ENCODE measurements around the gene SYAP1.

GRCh38 chrX:16712548-16713155 lies 6.8 kb upstream of the SYAP1 start, which contains the start of gene CTPS2:
- TF ChIP-seq CTCF (IDR thresholded peaks at IDR 0.05 in 2 of 3, conservative IDR thresholded peaks at IDR 0.05 in 1 of 3; ENCODE audit: insufficient read depth in 2 of 3, low read depth in 1 of 3, low read length in 3 of 3) (no peak), YY1 (IDR thresholded peaks at IDR 0.05; ENCODE audit: borderline replicate concordance in 1 of 3, control insufficient read depth in 1 of 3, extremely low read depth in 1 of 3, insufficient read depth in 3 of 3, insufficient read length in 1 of 3, insufficient replicate concordance in 2 of 3, low read depth in 1 of 3, low read length in 2 of 3) (peak in 1 of 3 experiments; percentile 54), THRAP3 (IDR thresholded peaks at IDR 0.05; ENCODE audit: borderline replicate concordance) (no peak), PHB2 (IDR thresholded peaks at IDR 0.05; ENCODE audit: low read depth) (no peak), MAFF (IDR thresholded peaks at IDR 0.05; ENCODE audit: low read length) (no peak), ZNF143 (CRISPR knock-in tag; IDR thresholded peaks at IDR 0.05) (no peak), ZNF354B (CRISPR knock-in tag; IDR thresholded peaks at IDR 0.05) (no peak), SNRNP70 (optimal IDR thresholded peaks at IDR 0.05; ENCODE audit: low read depth, low read length) (no peak), EZH2 (IDR thresholded peaks at IDR 0.05; ENCODE audit: borderline replicate concordance, low read depth, low read length) (no peak), SUPT5H (IDR thresholded peaks at IDR 0.05) (peak; percentile 75), HES1 (IDR thresholded peaks at IDR 0.05; ENCODE audit: low read depth) (no peak), POLR2A (conservative IDR thresholded peaks at IDR 0.05) (peak; percentile 84), MTF1 (CRISPR knock-in tag; IDR thresholded peaks at IDR 0.05; ENCODE audit: borderline replicate concordance) (no peak)
- TF ChIP-seq, protein P1, sequence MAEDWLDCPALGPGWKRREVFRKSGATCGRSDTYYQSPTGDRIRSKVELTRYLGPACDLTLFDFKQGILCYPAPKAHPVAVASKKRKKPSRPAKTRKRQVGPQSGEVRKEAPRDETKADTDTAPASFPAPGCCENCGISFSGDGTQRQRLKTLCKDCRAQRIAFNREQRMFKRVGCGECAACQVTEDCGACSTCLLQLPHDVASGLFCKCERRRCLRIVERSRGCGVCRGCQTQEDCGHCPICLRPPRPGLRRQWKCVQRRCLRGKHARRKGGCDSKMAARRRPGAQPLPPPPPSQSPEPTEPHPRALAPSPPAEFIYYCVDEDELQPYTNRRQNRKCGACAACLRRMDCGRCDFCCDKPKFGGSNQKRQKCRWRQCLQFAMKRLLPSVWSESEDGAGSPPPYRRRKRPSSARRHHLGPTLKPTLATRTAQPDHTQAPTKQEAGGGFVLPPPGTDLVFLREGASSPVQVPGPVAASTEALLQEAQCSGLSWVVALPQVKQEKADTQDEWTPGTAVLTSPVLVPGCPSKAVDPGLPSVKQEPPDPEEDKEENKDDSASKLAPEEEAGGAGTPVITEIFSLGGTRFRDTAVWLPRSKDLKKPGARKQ (CRISPR knock-in tag; IDR thresholded peaks at IDR 0.05) = no peak

Measured in K562 (cell line).